ENCODE results near the gene TMEM135.

TMEM135 gene

DNA sequence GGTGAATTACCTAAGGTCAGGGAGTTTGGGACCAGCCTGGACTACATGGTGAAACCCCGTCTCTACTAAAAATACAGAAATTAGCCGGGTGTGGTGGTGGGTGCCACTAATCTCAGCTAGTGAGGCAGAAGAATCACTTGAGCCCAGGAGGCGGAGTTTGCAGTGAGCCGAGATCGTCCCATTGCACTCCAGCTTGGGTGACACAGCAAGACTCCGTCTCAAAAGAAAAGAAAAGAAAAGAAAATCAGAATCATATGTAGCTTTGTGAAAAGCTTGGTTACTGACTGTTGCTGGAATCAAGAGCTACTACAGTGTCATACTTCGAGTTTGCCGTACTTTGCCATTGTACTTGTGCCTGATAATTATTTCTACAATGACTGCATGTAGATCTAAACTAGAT, 4.2 kb upstream of the TMEM135 start:
- no peak for DNase-seq (ENCODE audit: low read depth)
- TF ChIP-seq, protein P1, sequence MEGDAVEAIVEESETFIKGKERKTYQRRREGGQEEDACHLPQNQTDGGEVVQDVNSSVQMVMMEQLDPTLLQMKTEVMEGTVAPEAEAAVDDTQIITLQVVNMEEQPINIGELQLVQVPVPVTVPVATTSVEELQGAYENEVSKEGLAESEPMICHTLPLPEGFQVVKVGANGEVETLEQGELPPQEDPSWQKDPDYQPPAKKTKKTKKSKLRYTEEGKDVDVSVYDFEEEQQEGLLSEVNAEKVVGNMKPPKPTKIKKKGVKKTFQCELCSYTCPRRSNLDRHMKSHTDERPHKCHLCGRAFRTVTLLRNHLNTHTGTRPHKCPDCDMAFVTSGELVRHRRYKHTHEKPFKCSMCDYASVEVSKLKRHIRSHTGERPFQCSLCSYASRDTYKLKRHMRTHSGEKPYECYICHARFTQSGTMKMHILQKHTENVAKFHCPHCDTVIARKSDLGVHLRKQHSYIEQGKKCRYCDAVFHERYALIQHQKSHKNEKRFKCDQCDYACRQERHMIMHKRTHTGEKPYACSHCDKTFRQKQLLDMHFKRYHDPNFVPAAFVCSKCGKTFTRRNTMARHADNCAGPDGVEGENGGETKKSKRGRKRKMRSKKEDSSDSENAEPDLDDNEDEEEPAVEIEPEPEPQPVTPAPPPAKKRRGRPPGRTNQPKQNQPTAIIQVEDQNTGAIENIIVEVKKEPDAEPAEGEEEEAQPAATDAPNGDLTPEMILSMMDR (IDR thresholded peaks at IDR 0.05; ENCODE audit: control insufficient read depth, extremely low read depth, insufficient read depth) = no peak

DNA sequence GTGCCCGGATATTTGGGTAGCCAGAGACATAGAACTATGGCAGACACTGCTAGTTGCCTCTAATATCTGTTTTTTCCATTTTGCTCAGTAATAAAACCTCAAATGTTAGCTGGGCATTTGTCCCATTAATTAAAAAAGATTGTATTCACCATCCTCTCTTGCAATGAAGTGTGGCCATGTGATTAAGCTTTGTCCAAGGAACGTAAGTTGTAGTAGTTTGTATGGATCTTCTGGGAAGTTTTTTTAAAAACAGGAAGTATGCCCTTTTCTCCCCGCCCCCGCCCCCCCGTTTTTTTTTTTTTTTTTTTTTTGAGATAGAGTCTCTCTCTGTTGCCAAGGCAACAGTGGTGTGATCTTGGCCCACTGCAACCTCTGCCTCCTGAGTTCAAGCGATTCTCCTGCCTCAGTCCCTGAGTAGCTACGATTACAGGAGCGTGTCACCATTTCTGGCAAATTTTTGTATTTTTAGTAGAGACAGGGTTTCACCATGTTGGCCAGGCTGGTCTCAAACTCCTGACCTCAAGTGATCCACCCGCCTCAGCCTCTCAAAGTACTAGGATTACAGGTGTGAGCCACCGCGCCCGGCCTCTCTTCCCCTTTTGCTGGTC, 1.7 kb upstream of the TMEM135 start:
- DNase-seq (ENCODE audit: low read depth) = no peak
- TF ChIP-seq, protein P1 (IDR thresholded peaks at IDR 0.05; ENCODE audit: control insufficient read depth, extremely low read depth, insufficient read depth) = no peak
- H3K4me3 ChIP-seq (ENCODE audit: low read depth, low read length) = no peak overlapping the region

More for the DNA sequence above, 4.2 kb upstream of the TMEM135 start:
- no peak overlapping the region for H3K4me3 ChIP-seq (ENCODE audit: low read depth, low read length)

DNA sequence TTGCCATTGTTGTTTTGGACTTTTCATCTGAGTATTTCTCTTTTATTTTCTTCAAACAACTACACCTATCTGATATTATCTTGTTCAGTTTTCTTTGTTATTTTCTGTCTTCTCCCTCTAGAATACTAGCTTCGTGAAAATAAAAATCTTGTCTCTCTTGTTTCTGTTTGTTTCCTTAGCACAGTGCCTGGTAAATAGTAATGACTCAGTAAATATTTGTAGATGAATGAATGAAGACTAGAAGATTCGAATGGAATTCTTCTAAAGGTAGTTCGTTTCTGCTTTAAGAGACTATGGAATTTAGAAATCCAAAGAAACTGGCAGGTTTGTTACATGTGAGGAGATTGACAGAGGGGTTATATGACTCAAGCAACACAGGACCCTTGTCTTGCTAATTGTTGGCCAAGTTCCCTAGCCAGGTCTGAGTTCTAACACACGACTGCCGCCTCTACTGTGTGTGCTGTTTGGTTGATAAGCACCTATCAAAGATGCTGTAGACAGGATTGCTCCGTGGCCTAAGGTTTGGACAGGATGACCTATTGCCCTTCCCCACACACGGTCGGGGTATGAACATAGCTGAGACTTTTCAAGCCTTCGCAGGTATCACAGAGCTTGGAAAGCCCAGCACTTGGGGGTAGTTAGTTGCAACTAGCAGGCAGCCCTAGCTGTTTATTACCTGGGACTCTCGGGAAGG, 831 bp upstream of the TMEM135 start:
- TF ChIP-seq, protein P1 (IDR thresholded peaks at IDR 0.05; ENCODE audit: control insufficient read depth, extremely low read depth, insufficient read depth) = no peak
- DNase-seq (ENCODE audit: low read depth) = no peak
- H3K4me3 ChIP-seq (ENCODE audit: low read depth, low read length) = peak overlapping the region; percentile 69

DNA sequence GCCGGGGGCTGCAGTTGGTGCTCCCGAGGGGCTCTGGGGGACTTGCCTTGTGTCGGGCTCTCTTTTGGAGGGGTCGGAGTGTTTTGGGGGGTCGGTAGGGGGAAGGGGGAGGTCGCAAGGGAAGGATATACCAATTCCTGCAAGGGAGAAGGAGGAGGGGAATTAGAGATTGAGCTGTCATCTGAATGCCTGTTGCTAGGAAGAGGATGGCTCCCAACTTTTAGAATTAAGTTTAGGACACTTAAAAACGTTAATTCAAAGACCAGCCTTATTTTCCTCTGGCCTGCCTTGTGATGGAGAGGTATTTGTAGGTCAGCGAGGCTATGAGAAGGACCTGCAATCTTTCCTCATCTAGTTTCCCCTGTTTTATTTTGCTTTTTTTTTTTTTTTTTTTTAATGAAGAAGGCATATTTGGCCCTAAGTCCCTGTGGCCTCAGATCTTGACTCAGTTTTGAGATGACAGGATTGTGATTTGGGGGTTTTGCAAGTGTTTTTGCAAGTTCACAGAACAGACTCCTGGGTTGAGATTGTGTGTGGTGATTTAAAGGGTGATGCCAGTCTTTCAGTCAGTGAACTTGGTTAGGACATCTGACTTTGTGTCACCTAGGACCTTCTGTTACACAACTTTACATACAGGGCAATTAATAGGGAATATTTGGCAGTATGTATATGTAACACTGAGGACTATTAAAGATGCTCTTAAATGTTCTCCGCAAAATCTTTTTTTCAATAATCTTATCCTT, 672 bp downstream of the TMEM135 start:
- TF ChIP-seq, protein P1 (IDR thresholded peaks at IDR 0.05; ENCODE audit: control insufficient read depth, extremely low read depth, insufficient read depth) = no peak
- H3K4me3 ChIP-seq (ENCODE audit: low read depth, low read length) = peak overlapping the region; percentile 69
- DNase-seq (ENCODE audit: low read depth) = no peak

DNA sequence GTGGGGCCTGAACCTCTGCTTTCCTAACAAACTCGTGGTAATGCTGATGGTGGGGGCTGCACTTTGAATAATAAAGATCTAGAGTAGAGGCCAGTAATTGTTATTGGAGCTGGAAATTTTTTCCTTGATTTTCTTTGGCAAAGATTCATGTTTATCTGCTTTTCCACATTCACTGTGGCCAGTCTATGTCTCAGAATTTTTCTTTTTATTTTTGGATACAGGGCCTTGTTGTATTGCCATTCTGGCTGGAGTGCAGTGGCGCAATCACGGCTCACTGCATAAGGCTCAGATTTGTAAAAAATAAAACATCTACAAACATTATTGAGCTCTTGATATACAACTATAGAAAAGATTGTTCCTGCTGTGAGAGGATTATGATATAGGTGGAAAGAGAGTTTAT, 1.6 kb downstream of the TMEM135 start:
- TF ChIP-seq, protein P1 (IDR thresholded peaks at IDR 0.05; ENCODE audit: control insufficient read depth, extremely low read depth, insufficient read depth) = no peak
- no peak overlapping the region for H3K4me3 ChIP-seq (ENCODE audit: low read depth, low read length)
- DNase-seq (ENCODE audit: low read depth) = no peak

DNA sequence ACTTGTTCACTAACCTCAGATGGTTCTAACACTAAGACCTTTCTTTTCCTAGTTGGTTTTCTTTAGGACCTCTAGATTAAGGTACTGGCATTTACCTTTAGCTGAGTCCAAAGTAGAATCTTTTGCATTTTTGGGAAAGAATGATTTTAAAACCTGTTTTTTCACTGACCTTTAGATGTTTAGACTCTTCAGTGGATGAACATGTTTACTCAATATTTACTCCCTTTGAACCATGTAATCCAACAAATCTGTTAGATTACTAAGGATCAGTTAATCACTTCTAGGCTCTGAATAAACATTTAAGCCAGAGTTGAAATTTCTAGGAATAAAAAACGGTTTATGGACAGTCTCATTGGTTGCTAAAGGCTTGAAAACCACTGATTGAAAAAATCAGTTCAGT, 6.2 kb downstream of the TMEM135 start:
- TF ChIP-seq, protein P1 (IDR thresholded peaks at IDR 0.05; ENCODE audit: control insufficient read depth, extremely low read depth, insufficient read depth) = no peak
- no peak for DNase-seq (ENCODE audit: low read depth)
- no peak overlapping the region for H3K4me3 ChIP-seq (ENCODE audit: low read depth, low read length)
